Common myeloid progenitor, CD34-positive (primary cell): Measurements from ENCODE around the gene TRIM44.

Source experiments
- CTCF ChIA-PET: fragments of 350-600 bp; sonication (Branson Sonifier 250); formaldehyde crosslinking; loops from one replicate; lab custom pipeline; 2021; ENCODE audit warnings: antibody characterized with exemption; lab: Charles Lee
- POLR2A ChIA-PET: fragments of 350-600 bp; sonication (Branson Sonifier 250); formaldehyde crosslinking; loops from one replicate; lab custom pipeline; 2021; ENCODE audit warnings: antibody characterized with exemption; lab: Charles Lee
- DNase-seq, 3 donors: peaks; one replicate each; pipeline versions ENCODE4 v3.0.0 to v3.0.0-alpha.2; 2013
- H3K27ac ChIP-seq, 2 experiments: 1 replicate in 1 of 2; 2 replicates in 1 of 2; pipeline ENCODE4 v1.7.0; 2013; ENCODE audit warnings: inconsistent platforms in 2 of 2, low read length in 2 of 2, mild to moderate bottlenecking in 2 of 2, low read depth in 1 of 2, moderate library complexity in 1 of 2; ENCODE audit not compliant: severe bottlenecking in 2 of 2, insufficient read depth in 1 of 2, poor library complexity in 1 of 2
- H3K27me3 ChIP-seq, 5 experiments: replicated peaks in 2 of 5; 1 replicate in 3 of 5; 2 replicates in 2 of 5; pipeline versions ENCODE4 v1.6.1 to v1.7.0; 2013; ENCODE audit warnings: low read length in 4 of 5, mild to moderate bottlenecking in 2 of 5, moderate library complexity in 2 of 5, inconsistent platforms in 1 of 5; ENCODE audit not compliant: insufficient read depth in 5 of 5, control insufficient read depth in 4 of 5
- H3K36me3 ChIP-seq, 4 experiments: 1 replicate in 2 of 4; 2 replicates in 2 of 4; pipeline versions ENCODE4 v1.6.1 to v1.7.0; 2013; ENCODE audit warnings: low read length in 3 of 4, control low read depth in 1 of 4, mild to moderate bottlenecking in 1 of 4; ENCODE audit not compliant: control insufficient read depth in 4 of 4, insufficient read depth in 4 of 4
- H3K4me1 ChIP-seq, 4 experiments: 1 replicate in 3 of 4; 2 replicates in 1 of 4; pipeline versions ENCODE4 v1.6.1 to v1.7.1; 2013; ENCODE audit warnings: low read length in 3 of 4, mild to moderate bottlenecking in 3 of 4, control low read depth in 1 of 4, inconsistent platforms in 1 of 4, moderate library complexity in 1 of 4; ENCODE audit not compliant: control insufficient read depth in 4 of 4, insufficient read depth in 4 of 4; ENCODE audit errors: control extremely low read depth in 1 of 4
- H3K4me3 ChIP-seq, 7 experiments: 1 replicate in 4 of 7; 2 replicates in 3 of 7; pipeline versions ENCODE4 v1.5.1 to v1.7.0; 2013; ENCODE audit warnings: mild to moderate bottlenecking in 7 of 7, low read length in 6 of 7, moderate library complexity in 6 of 7, inconsistent platforms in 2 of 7, low read depth in 2 of 7, control low read depth in 1 of 7; ENCODE audit not compliant: insufficient read depth in 4 of 7, control insufficient read depth in 1 of 7; ENCODE audit errors: extremely low read depth in 1 of 7
- H3K9me3 ChIP-seq, 5 experiments: 1 replicate in 4 of 5; 2 replicates in 1 of 5; pipeline versions ENCODE4 v1.6.1 to v1.7.1; 2013; ENCODE audit warnings: low read length in 4 of 5, mild to moderate bottlenecking in 2 of 5, inconsistent platforms in 1 of 5, low read depth in 1 of 5, moderate library complexity in 1 of 5; ENCODE audit not compliant: control insufficient read depth in 4 of 5, insufficient read depth in 2 of 5; ENCODE audit errors: control extremely low read depth in 1 of 5
- WGBS: methylation state at CpG from one replicate; pipeline ENCODE4 v1.1.5; 2013; ENCODE audit not compliant: insufficient coverage; 5-methylcytosine and 5-hydroxymethylcytosine counted together

TRIM44 gene

DNA sequence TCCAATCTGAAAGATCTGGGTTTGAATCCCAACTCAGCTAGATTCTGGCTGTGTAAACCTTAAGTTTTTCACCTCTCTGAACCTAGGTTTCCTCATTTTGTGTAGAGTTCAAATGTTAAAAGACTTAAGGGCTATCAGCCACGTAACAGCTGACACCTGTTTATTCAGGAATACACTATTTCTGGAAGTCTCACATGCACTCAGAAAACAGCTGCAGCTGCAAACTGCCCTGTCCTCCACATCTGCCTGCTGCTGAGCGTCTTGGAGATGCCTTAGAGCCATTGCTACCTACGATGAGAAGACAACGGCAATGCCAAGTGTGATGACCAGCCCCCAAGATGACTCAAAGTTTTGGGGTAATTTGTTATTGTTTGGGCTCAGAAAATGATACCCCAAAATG lies 6.7 kb upstream of the TRIM44 start:
- WGBS, result 97% methylated on average over 4 of the region's 4 CpGs
- peaks cover 0 to 14% (median 4%) of the 10 kb centered on the region in 5 experiments for H3K27me3 ChIP-seq
- no peak for DNase-seq
- no peaks in the 10 kb centered on the region for H3K4me1 ChIP-seq
- H3K36me3 ChIP-seq, result no peaks in the 10 kb centered on the region
- H3K9me3 ChIP-seq, result no peaks in the 10 kb centered on the region
- CTCF ChIA-PET, result interaction anchor here (1.1 kb wide), 1 partner anchor 9 kb away, joined by 3 read pairs; no protein-coding TSS in a partner anchor
- H3K27ac ChIP-seq, result no peak overlapping the region
- POLR2A ChIA-PET, result no interaction called here
- H3K4me3 ChIP-seq, result no peak overlapping the region

DNA sequence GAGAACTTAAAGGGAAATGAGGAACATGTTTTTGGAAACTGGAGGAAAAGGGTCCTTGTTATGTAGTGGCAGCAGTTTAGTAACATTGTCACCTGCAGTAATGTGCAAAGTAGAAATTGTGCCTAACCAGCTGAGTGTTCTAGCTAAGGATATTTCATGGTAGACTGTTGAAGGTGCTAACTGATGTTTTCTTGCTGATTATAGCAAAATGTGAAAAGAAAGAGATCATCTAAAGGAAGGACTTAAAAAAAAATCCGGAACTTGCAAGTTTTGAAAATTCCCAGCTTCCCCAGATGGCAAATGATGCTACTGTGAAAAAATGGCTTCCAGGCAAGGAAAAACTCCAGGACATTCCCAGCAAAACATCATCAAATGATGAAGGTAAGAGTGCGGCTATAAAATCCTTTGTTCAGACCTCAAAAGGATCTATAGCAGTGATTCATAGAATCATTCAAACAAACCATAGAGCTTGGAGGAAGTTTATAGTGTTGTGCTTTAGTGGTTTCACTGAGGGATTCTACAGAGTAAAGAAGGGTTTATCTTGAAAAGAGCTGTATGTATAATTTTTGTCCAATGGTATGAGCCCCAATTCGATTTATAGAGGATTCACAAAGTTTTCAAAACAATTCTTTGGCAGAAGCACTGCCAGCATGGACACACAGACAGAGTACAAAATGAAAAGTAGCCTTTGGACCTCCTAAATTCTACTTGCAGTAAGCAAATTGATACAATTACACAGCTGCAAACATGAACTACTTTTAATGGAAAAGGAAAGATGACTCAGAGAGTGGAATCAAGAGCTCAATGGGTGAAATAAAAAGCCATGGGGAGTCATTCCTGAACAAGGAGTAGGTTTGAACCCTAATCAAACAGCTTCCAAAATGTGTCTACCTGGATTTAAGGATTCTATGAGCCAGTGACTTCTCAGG lies 4.3 kb upstream of the TRIM44 start:
- POLR2A ChIA-PET, result no interaction called here
- peaks cover 0 to 14% (median 4%) of the 10 kb centered on the region in 5 experiments for H3K27me3 ChIP-seq
- peaks cover 0 to 3% (median under 1%) of the 10 kb centered on the region in 5 experiments for H3K9me3 ChIP-seq
- no peak overlapping the region for H3K27ac ChIP-seq
- H3K4me3 ChIP-seq, result no peak overlapping the region
- H3K36me3 ChIP-seq, result no peaks in the 10 kb centered on the region
- DNase-seq, result no peak
- 93% methylated on average over 2 of the region's 3 CpGs for WGBS
- peaks cover 3 to 15% (median 13%) of the 10 kb centered on the region in 4 experiments for H3K4me1 ChIP-seq
- CTCF ChIA-PET, result interaction anchor here (0.9 to 1.6 kb wide), 2 partner anchors 13 to 601 kb away, joined by 3 read pairs; no protein-coding TSS in a partner anchor

DNA sequence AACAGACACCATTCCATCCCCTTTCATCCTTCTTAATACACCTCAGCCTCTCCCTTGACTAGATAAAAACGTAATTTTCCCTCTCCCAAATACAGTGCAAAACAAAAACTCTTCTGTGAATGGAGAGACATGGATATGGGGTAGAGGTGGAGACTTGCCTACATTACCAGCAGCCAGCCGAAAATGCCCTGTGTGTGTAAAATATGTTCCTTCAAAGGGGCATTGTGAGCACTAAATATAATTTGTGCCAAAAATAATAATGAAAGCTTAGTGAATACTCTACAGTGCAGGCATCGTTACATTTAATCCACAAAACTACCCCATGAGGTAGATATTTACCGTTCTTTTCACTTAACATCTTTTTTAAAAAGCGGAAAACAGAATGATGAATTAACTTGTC lies 1.0 kb upstream of the TRIM44 start:
- Histone ChIP-seq H3K9me3 (peaks cover 4 to 30% (median 12%) of the 10 kb centered on the region in 5 experiments), H3K27ac (no peak overlapping the region), H3K36me3 (peaks cover 0 to 14% (median 4%) of the 10 kb centered on the region in 4 experiments), H3K4me3 (peak overlapping the region in 5 of 7 experiments; percentile 67 to 94 (median 84)), H3K27me3 (peaks cover 0 to 7% (median 0%) of the 10 kb centered on the region in 5 experiments), H3K4me1 (peaks cover 3 to 19% (median 16%) of the 10 kb centered on the region in 4 experiments)
- POLR2A ChIA-PET, result no interaction called here
- CTCF ChIA-PET, result no interaction called here
- no CpG with 5 or more reads among the region's 5 CpGs for WGBS
- no peak for DNase-seq

DNA sequence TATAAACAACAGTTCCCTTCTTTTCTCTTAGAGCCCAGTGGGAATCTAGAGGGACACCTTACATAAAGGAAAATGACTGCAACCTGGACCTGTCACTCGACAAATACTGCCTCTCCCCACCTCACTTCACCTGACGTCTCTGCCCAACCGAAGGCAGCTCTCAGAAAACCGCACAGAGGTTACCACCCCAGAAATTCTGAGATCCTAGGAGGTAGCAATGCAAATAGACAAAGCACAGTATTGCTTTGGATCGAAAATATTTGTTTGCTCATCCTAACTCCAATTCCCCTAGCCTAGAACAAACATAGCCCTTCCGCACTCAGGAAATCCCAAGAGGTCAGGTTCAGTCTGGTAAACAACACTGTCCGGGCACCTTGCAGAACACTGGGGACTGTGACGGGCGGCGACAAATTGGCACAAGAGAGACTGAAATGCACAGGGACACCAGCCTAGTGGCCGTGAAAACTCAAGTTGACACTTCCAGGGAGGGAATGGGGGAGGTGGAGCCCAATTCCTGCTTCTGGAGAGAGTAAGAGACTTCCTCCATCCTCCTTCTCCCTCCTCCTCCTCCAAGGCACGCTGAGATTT lies 420 bp upstream of the TRIM44 start:
- peak overlapping the region in 1 of 2 experiments; percentile 81 for H3K27ac ChIP-seq
- ChIA-PET POLR2A (no interaction called here), CTCF (no interaction called here)
- peak overlapping the region; percentile 60 to 94 (median 84) for H3K4me3 ChIP-seq
- peaks cover 0 to 14% (median 4%) of the 10 kb centered on the region in 4 experiments for H3K36me3 ChIP-seq
- peaks cover 4 to 31% (median 12%) of the 10 kb centered on the region in 5 experiments for H3K9me3 ChIP-seq
- WGBS, result 11% methylated on average over 5 of the region's 12 CpGs
- peaks cover 3 to 19% (median 16%) of the 10 kb centered on the region in 4 experiments for H3K4me1 ChIP-seq
- H3K27me3 ChIP-seq, result peaks cover 0 to 6% (median 0%) of the 10 kb centered on the region in 5 experiments
- peak in 1 of 3 donors; percentile 33 for DNase-seq

DNA sequence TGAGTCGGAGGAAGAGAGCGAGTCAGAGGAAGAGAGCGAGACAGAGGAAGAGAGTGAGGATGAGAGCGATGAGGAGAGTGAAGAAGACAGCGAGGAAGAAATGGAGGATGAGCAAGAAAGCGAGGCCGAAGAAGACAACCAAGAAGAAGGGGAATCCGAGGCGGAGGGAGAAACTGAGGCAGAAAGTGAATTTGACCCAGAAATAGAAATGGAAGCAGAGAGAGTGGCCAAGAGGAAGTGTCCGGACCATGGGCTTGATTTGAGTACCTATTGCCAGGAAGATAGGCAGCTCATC lies 780 bp downstream of the TRIM44 start:
- peaks cover 0 to 24% (median 5%) of the 10 kb centered on the region in 4 experiments for H3K36me3 ChIP-seq
- ChIA-PET POLR2A (no interaction called here), CTCF (no interaction called here)
- peak overlapping the region in 6 of 7 experiments; percentile 39 to 94 (median 74) for H3K4me3 ChIP-seq
- peaks cover 4 to 39% (median 16%) of the 10 kb centered on the region in 5 experiments for H3K9me3 ChIP-seq
- WGBS, result 91% methylated on average over 10 of the region's 10 CpGs
- H3K27me3 ChIP-seq, result peaks cover 0 to 3% (median 0%) of the 10 kb centered on the region in 5 experiments
- H3K27ac ChIP-seq, result peak overlapping the region in 1 of 2 experiments; percentile 81
- DNase-seq, result no peak
- H3K4me1 ChIP-seq, result peaks cover 3 to 19% (median 16%) of the 10 kb centered on the region in 4 experiments

DNA sequence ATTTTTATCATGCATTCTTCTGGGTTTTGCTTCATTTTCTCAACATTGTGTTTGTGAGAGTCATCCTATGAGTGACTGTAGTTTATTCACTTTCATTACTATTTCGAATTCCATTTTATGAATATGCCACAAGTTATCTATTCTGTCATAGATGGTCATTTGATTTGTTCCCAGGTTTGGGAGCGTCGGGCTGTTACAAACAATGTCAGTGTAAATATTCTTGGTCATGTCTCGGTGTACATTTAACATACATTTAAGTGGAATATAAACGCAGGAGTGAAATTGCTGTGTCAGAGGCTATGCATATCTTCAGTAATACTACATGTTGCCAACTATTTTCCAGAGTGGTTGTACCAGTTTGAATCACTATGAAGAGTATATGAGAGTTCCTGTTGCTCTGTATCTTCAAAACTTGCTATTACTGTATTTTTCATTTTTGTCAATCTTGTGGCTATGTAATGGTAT lies 2.4 kb downstream of the TRIM44 start:
- Histone ChIP-seq H3K4me1 (peaks cover 3 to 19% (median 16%) of the 10 kb centered on the region in 4 experiments), H3K9me3 (peaks cover 4 to 39% (median 16%) of the 10 kb centered on the region in 5 experiments), H3K27me3 (no peaks in the 10 kb centered on the region), H3K4me3 (no peak overlapping the region), H3K27ac (no peak overlapping the region), H3K36me3 (peaks cover 0 to 24% (median 9%) of the 10 kb centered on the region in 4 experiments)
- peak; percentile 7 to 65 (median 51) for DNase-seq
- ChIA-PET CTCF (no interaction called here), POLR2A (no interaction called here)
- 100% methylated on average over 2 of the region's 5 CpGs for WGBS
